ENCODE measurements around the gene ZDHHC18. TPM values are rescaled to one million over a fixed set of nuclear protein-coding genes. Genes with fewer than 3 reads are reported as not detected.
A peak's percentile ranks its signal among the peaks of the same experiment; 100 is the strongest.

Gene ZDHHC18
- total RNA-seq, 1 donor from 2014 or later, result 30.4 TPM

DNA sequence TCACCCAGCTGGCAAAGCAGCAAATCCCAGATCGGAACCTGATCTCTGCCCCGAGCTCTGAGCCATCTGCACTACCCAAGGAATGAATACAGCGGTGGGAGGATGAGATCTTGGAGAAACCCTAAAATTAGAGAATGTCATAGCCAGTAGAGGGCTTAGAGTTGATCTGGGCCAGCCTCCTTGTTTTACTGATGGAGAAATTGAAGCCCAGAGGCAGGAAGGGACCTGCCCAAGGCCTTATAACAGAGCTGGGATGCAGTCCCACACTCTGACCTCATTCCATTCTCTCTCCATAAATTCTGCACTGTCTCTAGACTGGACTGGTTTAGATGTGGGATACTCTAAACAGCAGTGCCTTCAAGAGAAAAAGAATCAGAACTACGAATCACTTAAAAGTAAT lies 31.7 kb downstream of the ZDHHC18 start:
- H3K9me3 Mint-ChIP-seq, result no peaks in the 10 kb centered on the region
- peaks cover 27% of the 10 kb centered on the region for H3K4me1 ChIP-seq
- H3K4me2 ChIP-seq, result no peak overlapping the region
- H3K27me3 Mint-ChIP-seq (ENCODE audit: insufficient read depth, low read depth), result peaks cover 10% of the 10 kb centered on the region
- H3K4me1 Mint-ChIP-seq, result peaks cover 10% of the 10 kb centered on the region
- TF ChIP-seq EZH2 (IDR thresholded peaks at IDR 0.05), result no peak
- TF ChIP-seq EZH2phosphoT487 (IDR thresholded peaks at IDR 0.05), result no peak
- TF ChIP-seq, protein P1, sequence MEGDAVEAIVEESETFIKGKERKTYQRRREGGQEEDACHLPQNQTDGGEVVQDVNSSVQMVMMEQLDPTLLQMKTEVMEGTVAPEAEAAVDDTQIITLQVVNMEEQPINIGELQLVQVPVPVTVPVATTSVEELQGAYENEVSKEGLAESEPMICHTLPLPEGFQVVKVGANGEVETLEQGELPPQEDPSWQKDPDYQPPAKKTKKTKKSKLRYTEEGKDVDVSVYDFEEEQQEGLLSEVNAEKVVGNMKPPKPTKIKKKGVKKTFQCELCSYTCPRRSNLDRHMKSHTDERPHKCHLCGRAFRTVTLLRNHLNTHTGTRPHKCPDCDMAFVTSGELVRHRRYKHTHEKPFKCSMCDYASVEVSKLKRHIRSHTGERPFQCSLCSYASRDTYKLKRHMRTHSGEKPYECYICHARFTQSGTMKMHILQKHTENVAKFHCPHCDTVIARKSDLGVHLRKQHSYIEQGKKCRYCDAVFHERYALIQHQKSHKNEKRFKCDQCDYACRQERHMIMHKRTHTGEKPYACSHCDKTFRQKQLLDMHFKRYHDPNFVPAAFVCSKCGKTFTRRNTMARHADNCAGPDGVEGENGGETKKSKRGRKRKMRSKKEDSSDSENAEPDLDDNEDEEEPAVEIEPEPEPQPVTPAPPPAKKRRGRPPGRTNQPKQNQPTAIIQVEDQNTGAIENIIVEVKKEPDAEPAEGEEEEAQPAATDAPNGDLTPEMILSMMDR (IDR thresholded peaks at IDR 0.05), result no peak
- no peaks in the 10 kb centered on the region for H4K20me1 ChIP-seq (ENCODE audit: low read depth)
- no peak overlapping the region for H3K4me3 ChIP-seq
- no peaks in the 10 kb centered on the region for H3K27me3 ChIP-seq
- H2AFZ ChIP-seq (replicated peaks), result no peak overlapping the region
- peaks cover 8% of the 10 kb centered on the region for H3K36me3 Mint-ChIP-seq
- peaks cover 13% of the 10 kb centered on the region for H3F3A ChIP-seq (ENCODE audit: low read depth)
- no peak overlapping the region for H3K27ac ChIP-seq
- no peak overlapping the region for H3K9ac ChIP-seq
- no peaks in the 10 kb centered on the region for H3K36me3 ChIP-seq
- DNase-seq (ENCODE audit: low spot score), result no peak
- no peak overlapping the region for H3K27ac Mint-ChIP-seq
- no peaks in the 10 kb centered on the region for H3K9me3 ChIP-seq (ENCODE audit: low read depth)
- no peaks in the 10 kb centered on the region for H3K79me2 ChIP-seq (ENCODE audit: low read depth)
- no peak overlapping the region for H3K4me3 Mint-ChIP-seq

DNA sequence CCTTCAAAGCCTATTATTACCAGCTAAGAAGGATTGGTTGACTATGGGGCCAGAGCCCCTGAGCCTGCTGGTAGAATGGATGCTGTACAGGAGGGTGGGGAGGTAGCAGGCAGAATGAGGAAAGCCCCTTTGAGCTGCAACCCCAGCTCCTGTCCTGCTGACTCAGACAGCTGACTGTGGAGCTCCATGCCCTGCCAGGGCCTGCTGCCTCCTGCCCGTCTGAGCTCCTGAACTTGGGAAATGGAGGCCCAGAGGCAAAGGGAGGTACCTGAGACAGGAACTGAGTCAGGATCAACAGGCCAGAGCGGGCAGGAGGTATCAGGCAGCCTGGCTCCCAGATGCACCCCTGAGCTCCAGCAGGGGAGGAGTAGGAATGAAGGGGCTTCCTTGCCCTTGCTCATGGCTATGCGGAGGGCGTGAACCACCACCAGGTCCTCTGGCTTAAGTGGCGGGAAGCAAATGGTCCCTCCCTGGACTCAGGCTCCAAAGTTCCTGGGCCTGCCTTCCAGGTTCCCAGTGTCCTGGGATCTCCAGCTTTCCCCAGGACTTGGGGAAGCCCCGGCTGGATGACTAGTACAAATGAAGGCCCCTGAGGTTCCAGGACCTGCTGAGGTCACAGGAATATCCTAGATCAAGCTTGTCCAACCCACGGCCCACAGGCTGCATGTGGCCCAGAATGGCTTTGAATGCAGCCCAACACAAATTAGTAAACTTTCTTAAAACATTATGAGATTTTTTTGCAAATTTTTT lies 32.6 kb downstream of the ZDHHC18 start:
- no peak overlapping the region for H3K4me3 Mint-ChIP-seq
- Histone ChIP-seq H3K79me2 (ENCODE audit: low read depth) (no peaks in the 10 kb centered on the region), H3K4me2 (no peak overlapping the region), H3K36me3 (no peaks in the 10 kb centered on the region), H3K4me3 (no peak overlapping the region), H4K20me1 (ENCODE audit: low read depth) (no peaks in the 10 kb centered on the region), H2AFZ (replicated peaks) (no peak overlapping the region), H3K27ac (no peak overlapping the region), H3K27me3 (peaks cover 7% of the 10 kb centered on the region), H3F3A (ENCODE audit: low read depth) (peaks cover 13% of the 10 kb centered on the region), H3K4me1 (peaks cover 36% of the 10 kb centered on the region), H3K9me3 (ENCODE audit: low read depth) (no peaks in the 10 kb centered on the region), H3K9ac (no peak overlapping the region)
- H3K27ac Mint-ChIP-seq, result no peak overlapping the region
- H3K4me1 Mint-ChIP-seq, result peaks cover 12% of the 10 kb centered on the region
- H3K27me3 Mint-ChIP-seq (ENCODE audit: insufficient read depth, low read depth), result peaks cover 10% of the 10 kb centered on the region
- DNase-seq (ENCODE audit: low spot score), result no peak
- H3K9me3 Mint-ChIP-seq, result no peaks in the 10 kb centered on the region
- peaks cover 3% of the 10 kb centered on the region for H3K36me3 Mint-ChIP-seq
- TF ChIP-seq, protein P1 (IDR thresholded peaks at IDR 0.05), result no peak
- TF ChIP-seq EZH2phosphoT487 (IDR thresholded peaks at IDR 0.05) (no peak), EZH2 (IDR thresholded peaks at IDR 0.05) (no peak)

DNA sequence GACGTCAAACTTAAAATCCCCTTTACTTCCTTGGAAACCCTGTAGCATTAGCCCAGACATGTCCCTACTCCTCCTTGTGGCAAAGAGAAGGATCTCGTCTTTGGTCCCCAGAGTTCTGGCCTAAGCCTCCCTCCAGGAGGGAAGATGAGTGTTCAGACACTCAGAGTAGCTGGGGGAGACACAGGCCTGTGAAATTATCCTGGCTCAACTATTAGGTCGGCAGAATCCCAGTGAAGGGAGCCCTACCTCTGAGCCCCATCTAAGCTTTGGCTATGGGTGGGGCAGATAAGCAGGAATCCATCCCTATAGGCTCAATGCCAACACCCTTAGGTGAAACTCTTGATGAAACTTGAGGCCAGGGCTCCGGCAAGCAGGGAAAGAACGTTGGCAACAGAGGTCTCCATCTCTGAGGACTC lies 34.8 kb downstream of the ZDHHC18 start:
- Histone ChIP-seq H3K4me3 (no peak overlapping the region), H3K4me1 (peaks cover 36% of the 10 kb centered on the region), H2AFZ (replicated peaks) (no peak overlapping the region), H3K27ac (no peak overlapping the region), H3K79me2 (ENCODE audit: low read depth) (no peaks in the 10 kb centered on the region), H4K20me1 (ENCODE audit: low read depth) (no peaks in the 10 kb centered on the region), H3F3A (ENCODE audit: low read depth) (peaks cover 24% of the 10 kb centered on the region), H3K27me3 (peaks cover 8% of the 10 kb centered on the region), H3K36me3 (no peaks in the 10 kb centered on the region), H3K9me3 (ENCODE audit: low read depth) (no peaks in the 10 kb centered on the region), H3K9ac (no peak overlapping the region), H3K4me2 (no peak overlapping the region)
- Mint-ChIP-seq H3K27ac (peak overlapping the region; percentile 35), H3K4me3 (no peak overlapping the region), H3K9me3 (no peaks in the 10 kb centered on the region), H3K36me3 (peaks cover 2% of the 10 kb centered on the region), H3K4me1 (peaks cover 21% of the 10 kb centered on the region), H3K27me3 (ENCODE audit: insufficient read depth, low read depth) (peaks cover 11% of the 10 kb centered on the region)
- peak; percentile 35 for DNase-seq (ENCODE audit: low spot score)
- TF ChIP-seq, protein P1 (IDR thresholded peaks at IDR 0.05), result peak; percentile 30
- TF ChIP-seq EZH2 (IDR thresholded peaks at IDR 0.05), result no peak
- no peak for TF ChIP-seq EZH2phosphoT487 (IDR thresholded peaks at IDR 0.05)
